ENCODE results near the gene MYH3.

MYH3 gene

DNA sequence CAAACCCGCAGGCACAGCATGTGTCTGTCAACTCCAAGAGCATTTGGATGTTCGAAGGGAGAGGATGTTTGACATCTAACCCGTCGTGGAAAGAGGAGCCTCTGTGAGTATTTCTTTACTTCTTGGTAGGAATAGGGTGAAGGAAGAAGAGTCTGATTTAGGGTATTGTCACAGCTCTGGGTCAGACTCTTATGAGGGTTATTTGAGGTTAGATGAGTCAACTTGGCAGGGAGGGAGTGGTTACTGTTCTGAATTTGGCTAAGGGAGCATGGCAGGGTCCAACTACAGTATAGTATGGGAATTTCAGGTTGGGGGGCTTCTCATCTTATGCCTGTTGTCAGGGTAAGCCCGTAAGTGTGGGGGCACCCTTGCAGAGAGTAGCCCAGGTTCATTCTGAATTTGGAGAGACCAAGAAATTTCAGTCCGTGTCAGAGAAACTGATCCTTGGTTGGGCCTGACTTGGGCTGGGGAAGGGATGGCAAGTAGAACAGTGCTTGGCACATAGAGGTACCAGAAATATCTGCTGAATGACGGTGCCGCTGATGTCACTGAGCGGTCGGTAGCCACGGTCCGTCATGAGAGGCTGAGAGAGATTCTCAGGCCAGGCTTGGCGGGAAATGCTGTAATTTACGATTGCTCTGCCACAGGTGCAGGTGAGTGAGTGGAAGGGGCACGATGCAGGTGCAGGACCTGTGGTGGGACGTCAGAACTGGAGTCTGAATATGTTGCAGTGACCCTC is 43.2 kb downstream of the MYH3 start:
- DNase-seq, result no peak

DNA sequence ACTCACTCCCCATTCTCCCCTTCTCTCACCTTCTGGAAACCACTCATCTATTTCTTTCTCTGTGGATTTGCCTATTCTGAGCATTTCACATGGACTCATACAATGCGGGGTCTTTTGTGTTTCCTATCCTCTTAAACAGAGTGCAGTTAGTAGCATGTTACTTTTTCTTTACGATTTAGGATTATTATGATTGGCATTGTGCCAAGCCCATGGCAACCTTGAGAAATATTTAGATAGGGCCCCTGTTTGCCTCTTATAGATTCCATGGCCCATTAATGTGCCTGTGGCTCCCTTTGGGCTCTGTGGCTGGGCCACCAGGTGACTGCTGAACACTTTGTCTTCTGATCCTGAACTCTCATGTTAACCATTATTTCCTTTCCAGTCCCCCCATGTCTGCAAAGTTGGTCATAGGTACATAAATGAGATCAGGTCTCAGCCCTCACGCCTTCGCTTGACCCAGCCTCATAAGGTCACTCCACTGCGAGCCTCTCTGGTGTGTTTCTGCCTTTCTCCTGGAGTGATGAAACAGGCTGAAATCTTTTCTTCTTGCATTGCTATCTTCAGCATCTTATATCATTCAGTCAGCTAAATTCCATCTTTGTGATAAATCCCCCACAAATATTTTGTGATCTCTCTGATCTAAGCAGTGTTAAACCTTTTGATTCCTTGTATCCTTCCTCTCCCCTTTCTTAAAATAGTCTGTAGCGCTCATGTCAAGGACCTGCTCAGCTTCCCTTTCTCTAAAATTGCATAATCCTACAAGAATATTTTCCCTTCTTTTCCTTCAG is 44.0 kb downstream of the MYH3 start:
- no peak for DNase-seq

DNA sequence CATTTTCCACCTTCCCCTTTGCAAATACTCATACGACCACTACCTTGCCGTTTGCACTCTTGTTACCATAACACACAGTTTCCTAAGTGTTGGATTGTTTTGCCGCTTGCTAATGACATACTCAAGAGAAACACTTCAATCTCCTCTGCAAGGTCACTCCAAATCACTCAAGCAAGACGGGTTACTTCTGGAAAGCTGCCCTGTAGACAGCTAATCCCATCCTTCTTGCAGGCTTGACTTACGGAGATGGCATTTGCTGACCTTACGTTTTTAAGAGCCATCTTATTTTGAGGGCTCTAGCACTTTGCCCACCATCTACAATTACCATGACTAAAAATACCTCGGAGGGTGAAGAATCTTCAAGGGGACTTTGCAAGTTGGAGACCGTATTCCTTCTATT is 46.2 kb downstream of the MYH3 start:
- no peak for DNase-seq

DNA sequence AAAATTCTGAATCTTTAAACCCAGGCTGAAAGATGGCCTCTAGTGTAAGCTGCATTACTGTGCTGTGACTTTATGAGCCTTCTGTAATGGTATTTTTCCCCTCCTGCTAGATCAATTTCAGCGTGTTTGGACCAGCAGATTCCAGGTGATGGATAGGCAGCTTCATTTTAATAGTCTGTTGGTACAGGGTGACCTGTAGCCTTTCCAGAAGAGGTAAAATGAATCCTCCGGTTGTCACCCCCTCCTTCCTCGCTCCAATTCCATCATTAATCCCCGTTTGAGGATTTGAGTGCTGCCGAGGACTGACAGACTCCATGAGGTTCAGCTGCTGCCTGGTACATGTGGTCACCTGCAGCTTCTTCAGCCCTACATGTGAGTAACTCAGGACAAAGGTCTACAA is 48.9 kb downstream of the MYH3 start:
- no peak for DNase-seq

DNA sequence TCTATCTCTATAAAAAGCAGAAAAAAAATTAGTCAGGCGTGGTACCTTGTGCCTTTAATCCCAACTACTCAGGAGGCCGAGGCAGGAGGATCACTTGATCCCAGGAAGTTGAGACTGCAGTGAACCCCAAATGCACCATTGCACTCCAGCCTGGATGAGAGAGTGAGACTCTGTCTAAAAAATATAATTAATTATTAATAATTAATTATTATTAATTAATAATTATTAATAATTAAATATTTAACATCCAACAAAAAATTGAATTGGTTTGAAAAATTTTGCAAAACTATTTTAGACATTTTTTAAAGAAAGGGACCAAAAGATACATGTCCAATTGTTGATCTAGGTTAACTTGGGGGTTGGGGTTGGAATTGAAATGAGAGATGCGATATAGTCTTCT is 51.0 kb downstream of the MYH3 start:
- no peak for DNase-seq

DNA sequence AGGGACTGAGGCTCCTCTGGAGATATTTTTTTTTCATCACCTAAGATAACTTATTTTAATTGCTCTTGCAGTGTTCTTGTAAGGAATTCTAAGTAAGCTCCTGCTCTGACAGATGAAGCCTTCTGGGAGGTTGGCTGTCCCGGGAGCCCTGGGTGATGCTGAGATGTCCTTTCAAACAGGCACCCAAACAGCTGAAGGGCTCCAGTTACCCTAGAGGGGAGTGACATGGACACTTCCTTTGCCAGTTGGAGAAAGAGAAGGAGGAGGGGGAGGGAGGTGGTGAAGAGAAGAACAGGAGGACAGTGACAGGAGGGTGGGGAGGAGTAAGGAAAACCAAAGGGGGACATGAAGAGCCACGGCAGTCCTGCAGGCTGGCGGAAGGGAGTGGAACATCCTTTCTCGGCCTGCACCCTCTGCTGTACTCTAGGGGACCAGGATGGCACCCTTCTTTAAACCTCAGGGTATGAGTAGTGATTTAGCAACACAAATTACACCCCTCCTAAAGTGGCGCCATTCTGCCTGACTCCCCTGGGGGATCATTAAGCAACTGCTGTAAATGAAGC is 51.8 kb downstream of the MYH3 start:
- no peak for DNase-seq

DNA sequence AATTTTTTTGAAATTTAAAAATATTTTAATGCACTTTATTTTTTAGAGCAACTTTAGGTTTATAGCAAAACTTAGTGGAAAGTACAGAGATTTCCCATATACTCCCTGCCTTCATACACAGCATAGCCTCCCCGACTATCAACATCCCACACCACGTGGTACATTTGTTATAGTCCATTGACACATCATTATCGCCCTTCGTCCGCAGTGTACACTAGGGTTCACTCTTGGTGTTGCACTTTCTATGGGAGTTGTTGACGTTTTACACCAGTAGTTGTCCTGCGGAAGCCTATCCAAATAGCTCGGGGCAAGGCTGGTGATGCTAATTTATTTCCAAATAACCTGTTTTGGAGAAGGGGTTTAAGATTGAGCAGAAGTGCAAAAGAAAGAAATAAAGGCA is 52.6 kb downstream of the MYH3 start:
- no peak for DNase-seq

DNA sequence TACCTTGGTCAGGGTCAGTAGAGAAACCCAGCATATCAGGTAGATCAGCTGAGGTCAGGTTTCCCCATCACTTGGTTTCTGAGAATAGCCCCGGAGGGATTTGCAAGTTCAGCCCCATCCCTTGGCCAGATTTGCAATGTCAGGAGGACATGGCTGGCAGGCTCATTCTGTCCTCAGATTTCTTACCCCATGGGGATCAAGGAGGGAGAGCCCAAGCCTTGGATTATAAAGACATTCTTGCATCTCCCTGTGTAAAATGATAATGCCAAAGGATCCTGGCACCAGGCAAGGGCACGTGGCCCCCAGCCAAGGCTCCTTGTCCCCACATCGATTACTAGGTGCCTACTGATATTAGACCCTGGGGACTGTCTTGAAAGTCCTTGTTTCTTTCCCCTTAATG is 53.2 kb downstream of the MYH3 start:
- DNase-seq, result no peak

DNA sequence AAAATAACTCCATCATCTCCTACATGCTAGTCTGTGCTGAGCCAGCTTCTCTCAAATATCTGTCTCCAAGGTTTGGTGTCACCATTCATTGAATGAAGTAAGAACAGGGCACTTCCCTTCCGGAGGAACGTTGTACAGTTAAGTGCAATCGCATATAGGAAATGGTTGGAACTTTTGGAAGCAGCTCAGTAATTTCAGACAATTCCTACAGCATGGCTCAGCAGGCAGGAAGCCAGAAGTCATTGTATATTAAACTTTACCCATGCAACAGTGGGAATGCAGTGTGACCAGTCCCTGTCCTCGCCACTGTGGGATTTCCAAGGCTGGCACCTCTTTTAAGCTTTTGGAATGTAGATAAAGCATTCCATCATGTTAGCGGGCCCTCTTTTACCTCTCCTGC is 56.5 kb downstream of the MYH3 start:
- no peak for DNase-seq

DNA sequence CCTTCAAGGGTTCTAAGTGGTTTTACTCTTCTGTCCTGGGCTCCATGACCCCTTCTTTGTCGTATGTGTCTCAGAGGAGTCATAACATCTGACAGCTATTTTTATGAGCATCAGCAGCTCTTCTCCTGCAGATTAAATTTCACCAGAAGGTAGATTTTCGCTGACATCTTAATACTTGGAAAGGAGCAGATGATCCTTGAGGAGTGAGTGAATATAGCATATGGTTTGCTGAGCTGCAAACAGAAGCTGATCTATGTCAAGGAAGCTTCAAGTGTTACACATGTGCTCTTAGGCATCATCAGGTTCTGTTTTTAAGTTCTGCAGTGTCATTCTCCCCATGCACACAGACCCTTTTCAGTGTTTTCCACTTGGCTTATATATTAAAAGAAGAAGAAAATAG is 58.5 kb downstream of the MYH3 start:
- DNase-seq, result no peak

DNA sequence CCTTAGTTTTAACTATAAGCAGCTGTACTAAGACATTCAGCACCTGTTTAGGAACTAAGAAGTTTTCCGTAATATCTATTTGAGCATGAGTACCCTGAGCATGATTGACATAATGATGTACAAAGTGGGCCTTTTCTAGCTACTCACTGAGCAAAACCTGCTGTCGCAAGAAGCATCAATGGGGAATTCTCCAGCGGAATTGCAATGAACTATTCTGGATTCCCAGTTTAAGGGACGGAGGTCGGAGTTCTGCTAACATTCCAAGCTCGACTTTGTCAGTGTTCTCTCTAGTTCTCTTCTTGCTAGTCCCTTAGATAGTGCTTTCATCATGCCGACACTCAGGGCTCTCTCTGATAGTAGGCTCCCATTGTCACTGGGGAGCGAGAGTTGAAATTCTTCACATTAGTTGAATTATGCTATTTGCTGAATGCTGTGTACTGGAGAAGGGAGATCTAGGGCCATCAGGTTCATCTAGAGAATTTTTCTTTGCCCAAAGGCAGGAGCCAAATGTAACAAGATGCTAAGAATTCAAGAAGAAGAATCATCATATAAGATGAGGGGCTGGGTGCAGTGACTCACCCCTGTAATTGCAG is 67.5 kb downstream of the MYH3 start:
- no peak for DNase-seq

DNA sequence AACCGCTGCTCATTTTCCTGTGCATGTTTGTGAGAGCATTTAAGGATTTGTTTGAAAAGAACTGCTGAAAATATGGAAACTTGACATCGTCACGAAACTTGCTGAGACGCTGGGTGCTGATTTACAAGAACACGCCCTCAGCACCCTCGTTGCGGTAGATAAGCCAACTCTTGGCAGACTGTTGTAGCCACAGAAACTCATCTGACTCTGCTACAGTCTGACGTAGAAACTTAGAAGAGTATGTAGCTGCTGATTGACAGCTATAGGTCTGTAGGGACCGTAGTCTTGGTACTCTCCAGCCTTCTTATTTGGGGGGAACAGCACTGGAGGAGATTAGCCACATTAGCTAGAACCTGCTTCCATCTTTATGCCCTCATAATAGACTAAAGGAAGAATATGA is 71.6 kb downstream of the MYH3 start:
- no peak for DNase-seq

DNA sequence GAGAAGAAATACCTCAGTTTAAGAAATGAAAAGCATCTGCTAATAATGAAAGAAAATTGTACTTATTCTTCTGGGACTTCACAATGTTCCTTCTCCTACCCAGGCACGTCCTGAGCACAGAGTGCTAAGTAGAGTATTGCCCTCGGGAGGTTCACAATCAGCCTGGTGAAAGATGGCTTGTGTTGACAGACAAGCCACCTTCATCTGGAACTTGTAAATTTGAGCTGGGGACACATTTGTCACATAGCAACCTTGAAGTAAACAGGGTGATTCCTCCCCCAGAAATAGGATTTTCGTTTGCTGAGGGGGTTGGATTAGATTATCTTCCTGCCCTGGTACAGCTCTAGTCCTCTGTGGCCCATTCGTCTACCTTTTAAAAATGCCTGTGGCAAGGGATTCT is 73.3 kb downstream of the MYH3 start:
- DNase-seq, result no peak

DNA sequence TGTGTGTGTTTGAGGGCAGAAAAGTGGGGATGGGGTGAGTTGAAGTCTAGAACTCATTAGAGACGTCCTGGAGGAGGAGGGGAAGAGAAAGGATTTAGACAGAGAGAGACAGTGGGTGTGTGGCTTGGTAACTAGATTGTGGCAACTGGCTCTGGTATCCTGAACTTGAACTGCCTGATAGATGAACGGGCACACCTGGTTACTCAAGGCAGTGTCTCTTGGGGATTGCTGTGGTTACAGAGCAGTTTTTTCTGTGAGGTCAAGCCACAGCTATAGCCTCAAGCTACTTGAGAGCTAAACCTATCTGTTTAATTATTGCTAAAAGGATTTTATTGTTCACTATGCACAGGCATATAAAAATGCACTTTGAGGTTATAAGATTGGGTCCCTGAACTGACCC is 77.8 kb downstream of the MYH3 start:
- no peak for DNase-seq

All from CD4-positive, alpha-beta T cell treated with Interleukin-1 beta for 1 hour (primary cell).